Stimulated activated CD4-positive, alpha-beta T cell treated with anti-CD3 and anti-CD28 coated beads, Interleukin-1b, Interleukin-23, amount 100 ng/mL, for 4 hours (primary cell): Measurements from ENCODE around the gene MEF2D.

Experiments
- DNase-seq, 2 donors: peaks; one replicate each; pipeline ENCODE4 v3.0.0-alpha.2; 2020; ENCODE audit warnings: low read depth in 2 of 2

Gene MEF2D

GRCh38 chr1:156444407-156445001, 56.1 kb downstream of the MEF2D start:
- DNase-seq: no peak

- no peak for DNase-seq
These were observed 57.3 kb downstream of the MEF2D start for GRCh38 chr1:156443286-156443685.

GRCh38 chr1:156440654-156441437, 59.7 kb downstream of the MEF2D start:
- no peak for DNase-seq

DNA sequence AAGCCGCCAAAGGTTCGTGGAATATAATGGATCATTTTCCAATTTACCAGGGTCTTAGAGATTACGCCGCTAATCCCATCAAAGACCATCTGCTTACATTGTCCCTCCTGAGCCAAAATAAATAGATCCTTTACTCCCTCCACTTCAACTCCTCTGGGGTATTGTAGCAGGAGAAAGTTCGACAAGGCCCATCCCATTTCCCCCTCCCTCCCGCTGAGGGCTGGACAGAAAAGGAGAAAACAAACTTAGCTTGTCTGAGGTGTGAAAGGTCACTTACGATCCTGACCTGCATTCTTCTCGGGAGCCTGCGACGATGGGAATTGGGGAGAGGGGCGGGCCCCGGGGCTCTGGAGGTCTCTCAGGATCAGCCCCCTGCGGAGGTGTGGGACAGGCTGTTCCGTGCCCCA, 60.8 kb downstream of the MEF2D start:
- no peak for DNase-seq

DNA sequence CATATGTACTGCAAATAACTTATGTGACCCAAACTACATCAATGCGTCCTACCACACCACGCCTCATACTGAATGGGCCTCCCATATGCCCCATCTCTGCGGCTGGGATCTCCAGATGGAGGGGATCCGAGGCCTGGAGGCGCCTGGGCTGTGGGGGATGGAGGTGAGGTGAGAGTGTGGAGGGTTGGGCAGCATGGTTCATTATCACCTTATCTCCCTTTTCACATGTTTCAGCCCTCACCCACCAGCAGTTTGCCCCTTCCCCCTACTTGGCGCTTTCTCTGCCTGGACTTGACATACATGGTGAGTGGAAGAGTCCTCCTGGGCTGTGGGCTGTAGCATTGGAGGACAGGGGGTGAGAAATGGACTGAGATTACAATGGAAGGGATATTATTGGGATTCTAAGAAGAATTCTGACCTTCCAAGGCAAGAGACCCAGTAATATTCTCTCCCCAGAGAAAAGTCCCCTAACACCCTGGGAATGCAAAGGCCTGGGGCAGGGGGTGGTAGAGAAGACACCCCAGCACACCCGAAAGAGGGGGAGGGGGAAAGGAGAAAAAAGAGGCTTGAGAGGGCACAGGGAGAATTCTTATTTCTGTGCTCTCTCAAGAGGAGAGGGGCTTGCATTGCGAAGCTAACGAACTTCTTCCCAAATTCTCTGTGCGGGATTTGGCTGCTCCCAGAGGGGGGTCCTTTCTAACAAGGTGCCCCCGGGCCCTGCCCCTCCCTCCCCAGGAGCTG, 61.4 kb downstream of the MEF2D start:
- DNase-seq: no peak

- DNase-seq: no peak
These were observed 62.1 kb downstream of the MEF2D start for GRCh38 chr1:156438278-156438987.

GRCh38 chr1:156437037-156437867, 63.3 kb downstream of the MEF2D start:
- no peak for DNase-seq

- no peak for DNase-seq
These were observed 64.2 kb downstream of the MEF2D start for GRCh38 chr1:156436141-156437036.

GRCh38 chr1:156435545-156436140, 64.9 kb downstream of the MEF2D start:
- peak in 1 of 2 donors; percentile 22 for DNase-seq

- no peak for DNase-seq
These were observed 65.5 kb downstream of the MEF2D start for GRCh38 chr1:156434989-156435544.

- DNase-seq: no peak
These were observed 67.0 kb downstream of the MEF2D start for GRCh38 chr1:156433602-156434001.

DNA sequence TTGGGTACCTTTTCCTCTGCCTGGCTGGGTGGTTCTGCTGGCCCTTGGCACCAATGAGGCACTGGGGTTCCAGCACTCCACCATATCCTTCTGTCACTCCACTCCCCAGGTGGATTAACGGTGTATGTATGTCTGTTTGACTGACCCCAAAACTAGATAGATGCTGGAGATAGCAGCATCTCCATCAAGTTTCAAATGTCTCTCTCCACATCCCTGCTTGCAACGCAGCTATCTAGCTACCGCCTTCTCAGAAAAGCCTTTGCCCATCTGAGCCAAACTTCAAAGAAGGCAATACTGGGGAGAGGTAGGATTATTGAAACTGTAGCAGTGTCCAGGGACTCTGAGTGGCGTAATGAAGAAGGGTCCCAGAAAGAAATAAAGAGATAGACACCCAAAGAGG, 67.5 kb downstream of the MEF2D start:
- DNase-seq: no peak

DNA sequence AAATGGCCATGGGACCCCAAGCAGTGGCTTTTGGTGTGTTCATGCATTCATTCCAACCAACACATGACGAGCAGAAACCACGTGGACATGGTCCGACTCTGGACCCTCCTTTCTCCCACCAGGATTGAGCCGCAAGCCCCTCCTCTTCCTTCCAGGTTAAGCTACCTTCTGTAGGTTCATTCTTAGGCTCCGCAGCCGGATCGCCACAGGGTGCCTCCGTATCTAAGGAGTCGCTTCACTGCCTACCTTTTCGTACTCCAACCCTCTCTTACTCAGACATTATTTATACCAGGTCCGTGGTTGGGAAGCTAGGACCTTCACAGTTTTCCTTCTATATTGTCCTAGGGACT, 67.9 kb downstream of the MEF2D start:
- DNase-seq: no peak

DNA sequence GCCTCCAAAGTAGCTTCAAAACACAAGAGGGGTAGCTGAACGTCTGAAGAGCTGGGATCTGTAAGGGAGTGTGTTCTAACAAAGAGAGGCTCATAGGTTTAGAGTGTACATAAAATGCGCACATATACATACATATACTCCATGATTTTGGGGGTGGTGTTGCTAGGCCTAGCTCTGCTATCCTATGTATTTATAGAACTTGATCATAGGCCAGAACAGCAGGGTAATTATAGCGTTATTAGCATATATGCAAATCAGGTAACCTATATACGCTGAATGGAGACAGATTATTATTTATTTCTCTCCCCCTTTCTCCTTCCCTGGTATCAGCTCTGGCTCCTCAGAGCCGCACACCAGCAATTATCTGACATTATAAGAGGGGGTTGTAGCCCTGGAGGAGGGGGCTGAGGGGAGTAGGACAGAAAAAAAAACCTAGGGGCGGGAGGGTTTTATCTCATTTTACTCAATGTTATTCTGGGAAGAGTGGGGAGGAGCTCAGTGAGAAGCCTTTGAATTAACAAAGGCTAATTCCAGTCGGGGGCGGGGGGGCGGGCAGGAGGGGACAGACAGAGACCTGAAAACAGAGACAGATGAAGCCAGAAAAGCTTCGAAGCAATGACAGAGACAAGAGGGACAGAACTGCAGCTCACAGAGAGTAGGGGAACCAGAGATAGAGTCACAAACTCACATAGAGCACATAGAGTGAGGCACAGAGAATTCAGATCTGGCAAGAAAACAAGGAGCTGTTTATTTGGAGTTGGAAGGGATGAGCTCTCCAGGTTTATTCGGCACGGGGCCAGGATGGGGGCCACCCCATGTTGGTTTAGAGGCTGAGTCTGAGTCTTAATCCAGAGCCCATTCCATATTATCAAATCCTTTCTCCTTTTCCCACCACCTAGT, 68.6 kb downstream of the MEF2D start:
- DNase-seq: no peak

DNA sequence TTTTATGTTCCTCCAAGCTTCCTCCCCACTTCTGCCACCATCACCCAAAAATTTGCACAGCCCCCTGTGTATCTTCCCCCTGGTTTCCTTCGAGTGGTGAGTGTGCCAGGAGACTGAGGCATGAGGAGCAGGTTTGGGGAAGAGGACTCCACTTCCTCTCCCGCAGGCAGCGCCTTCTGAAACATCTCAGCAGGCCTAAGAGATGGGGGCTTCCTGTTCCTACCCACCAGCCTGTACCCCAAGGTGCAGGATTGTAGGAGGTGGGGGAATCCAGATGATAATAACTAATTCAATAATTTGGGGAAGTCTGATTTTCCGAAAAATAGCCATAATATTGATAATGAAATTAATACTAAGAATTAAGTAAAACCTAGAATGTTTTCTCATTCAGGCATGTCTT, 69.2 kb downstream of the MEF2D start:
- no peak for DNase-seq

DNA sequence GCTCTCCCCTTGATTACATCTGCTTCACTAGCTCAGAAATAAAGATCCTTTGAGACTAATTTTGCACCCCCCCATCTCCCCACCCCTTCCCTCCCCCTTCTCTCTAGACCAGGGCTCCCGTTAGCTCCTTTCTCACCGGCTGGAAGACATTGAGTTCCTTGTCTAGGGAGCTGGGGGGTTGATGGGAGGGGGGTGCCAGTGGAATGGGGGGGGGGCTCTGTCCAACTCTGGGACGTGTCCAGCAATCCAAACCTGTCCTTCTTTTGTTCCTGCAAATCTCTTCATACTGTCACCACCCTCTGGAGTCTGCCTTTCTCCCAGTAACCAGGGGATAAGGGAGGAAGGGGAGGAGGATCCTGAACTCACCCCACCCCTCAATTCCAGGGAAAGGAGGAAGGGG, 69.7 kb downstream of the MEF2D start:
- DNase-seq: no peak

DNA sequence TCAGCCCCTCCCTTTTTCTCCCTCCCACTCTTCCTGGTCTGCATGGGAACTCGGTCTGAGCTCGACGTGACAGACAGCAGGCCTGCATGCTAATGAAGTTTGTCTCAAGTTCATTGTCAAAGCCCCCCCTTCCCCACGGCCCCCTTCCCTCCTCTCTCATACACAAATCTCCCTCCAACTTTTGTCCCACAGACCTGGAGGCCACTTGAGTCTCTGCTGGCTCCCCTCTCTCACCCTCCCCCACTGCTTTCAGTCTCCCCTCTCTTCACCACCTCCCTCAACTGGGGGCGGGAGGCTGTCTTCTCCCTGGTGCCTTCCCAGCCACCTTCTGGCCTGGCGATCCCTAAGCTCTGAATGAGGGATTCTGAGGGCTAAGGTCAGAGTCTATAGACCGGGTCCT, 70.3 kb downstream of the MEF2D start:
- DNase-seq: no peak

GRCh38 chr1:156429313-156430060, 71.1 kb downstream of the MEF2D start:
- DNase-seq: no peak
